HL-60/S4 treated with retinoic acid at 250 ng/mL for 4 days and 3 days (cell line): Measurements from ENCODE around the gene RPL3.

Source experiments
- in situ Hi-C: fragments of 300-500 bp; cut with MboI; formaldehyde crosslinking; loops from 2 replicates; pipeline ENCODE4 v1.7.0; 2022; ENCODE audit warnings: low sequenced_read_pairs

The RPL3 gene

DNA sequence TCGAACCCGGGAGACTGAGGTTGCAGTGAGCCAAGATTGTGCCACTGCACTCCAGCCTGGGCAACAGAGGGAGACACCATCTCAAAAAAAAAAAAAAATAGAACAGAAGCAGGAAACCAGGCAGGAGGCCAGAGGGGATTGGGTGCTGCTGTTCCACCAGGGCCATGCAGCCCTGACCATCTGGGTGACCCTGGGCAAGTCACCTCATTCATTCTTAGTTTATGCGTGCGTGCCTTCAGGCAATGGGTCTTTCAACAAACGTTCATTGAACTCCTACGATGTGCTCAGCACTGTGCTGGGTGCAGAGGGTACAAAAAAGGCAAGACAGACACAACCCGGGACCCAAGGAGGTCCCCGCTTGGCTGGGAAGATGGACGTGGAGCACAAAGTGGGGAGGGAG, 18.3 kb downstream of the RPL3 start:
- in situ Hi-C loops, result no loop called here

DNA sequence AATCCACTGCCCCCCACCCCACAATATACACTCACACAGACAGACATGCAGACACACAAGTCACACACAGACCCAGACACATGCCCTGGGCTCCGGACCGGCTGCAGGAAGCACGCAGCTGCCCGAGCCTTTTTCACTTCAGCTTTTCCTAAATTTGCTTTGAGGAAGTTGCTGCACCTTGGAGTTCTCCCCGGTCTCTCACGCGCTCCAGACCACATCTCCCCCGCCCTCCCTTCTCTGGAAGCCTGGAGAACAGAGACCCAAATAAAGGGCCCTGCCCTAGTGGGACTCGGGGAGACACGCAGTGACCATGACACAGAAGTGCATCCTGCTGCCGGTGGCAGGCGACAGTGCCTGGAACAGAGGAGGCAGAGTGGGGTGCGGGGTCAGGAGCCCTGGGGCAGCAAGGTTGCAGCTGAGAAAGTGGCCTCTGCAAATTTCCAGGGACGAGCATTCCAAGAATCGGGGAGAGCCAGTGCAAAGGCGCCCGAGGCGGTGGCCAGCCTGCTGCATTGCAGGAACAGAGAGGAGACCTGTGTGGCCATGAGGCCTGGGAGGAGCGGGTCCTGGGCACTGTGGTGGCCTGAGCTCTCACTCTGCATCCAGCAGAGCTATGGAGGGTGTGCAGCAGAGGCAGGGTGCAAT, 19.1 kb downstream of the RPL3 start:
- in situ Hi-C loops, result no loop called here

DNA sequence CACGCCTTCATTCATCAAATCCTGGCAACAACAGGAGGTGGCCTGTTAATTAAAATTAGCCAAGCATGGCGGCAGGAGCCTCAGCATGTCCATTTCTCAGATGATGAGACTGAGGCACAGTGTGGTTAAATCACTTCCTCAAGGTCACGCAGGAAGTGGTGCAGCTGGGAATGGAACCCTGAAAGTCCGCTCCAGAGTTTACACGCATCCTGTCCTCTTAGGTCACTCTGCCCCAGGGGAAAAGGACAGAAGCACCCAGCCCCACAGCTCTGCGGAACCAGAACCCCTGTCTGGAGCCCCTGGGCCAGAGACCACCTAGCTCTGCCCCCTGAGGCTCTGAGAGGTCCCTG, 19.6 kb downstream of the RPL3 start:
- in situ Hi-C loops, result no loop called here

DNA sequence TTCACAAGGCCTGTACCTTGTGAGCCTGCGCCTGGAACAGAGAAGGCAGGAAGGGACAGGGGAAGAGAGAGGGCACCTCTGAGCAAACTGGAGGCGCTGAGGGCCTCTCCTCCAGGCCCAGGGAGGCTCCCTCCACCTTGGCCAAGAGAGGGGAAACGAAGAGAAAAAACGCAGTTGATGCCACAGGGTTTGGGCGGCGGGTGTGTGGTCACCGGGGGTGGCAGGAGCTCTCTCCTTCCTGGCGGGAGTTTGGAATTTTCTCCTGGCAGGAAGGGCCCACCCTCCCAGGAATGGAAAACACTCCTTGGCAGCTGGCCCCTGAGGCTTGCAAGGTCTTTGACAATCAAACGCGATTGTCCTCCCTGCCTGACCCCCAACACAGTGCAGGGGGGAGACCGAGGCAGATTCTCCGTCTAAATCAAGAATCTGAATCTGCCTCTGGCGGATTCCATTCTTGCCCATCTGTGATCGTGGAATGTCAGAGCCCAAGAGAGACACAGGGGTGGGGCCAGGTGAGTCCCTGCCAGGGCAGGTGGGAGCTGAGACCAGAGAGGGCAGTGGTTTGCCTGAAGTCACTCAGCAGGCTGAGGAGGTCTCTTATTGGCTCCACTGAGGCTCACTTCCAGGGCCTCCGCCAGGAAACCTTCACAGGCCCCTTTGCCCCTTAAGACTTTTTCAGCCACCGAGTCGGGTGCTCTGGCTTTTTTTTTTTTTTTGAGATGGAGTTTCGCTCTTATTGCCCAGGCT, 21.0 kb downstream of the RPL3 start:
- in situ Hi-C loops, result no loop called here

DNA sequence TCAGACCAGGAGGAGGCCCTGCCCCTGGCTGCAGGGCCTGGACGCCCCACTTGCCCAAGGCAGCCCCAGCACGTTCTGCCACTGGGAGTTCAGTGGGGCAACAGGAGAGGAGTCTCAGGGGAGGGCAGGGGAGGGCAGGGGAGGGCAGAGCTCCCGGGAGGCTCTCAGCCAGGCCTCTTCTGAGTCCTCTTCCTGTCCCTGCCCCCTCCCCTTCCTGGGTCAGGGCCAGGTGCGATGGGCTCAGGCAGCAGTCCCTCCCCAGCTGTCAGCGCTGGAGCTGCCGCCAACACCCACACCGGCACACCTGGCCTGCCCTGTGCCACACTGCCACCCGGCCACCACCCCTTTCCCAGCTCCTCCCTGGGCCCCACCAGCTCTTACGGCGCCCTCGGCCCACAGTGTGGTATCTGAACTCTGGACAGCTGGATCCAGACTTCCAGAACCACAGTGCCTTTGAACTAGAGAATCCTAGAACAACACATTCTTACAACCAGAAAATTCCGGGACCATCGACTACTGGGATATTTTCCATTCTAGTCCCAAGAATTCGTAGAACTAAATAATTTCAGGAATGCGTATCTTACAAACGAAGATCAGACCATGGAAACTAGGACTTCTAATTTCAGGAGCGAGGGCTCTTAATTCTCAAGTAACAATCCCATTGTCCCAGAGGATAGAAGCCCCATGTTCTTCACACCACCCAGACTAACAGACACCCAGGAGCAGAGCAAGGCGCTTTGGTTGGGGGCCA, 21.8 kb downstream of the RPL3 start:
- in situ Hi-C loops, result no loop called here

DNA sequence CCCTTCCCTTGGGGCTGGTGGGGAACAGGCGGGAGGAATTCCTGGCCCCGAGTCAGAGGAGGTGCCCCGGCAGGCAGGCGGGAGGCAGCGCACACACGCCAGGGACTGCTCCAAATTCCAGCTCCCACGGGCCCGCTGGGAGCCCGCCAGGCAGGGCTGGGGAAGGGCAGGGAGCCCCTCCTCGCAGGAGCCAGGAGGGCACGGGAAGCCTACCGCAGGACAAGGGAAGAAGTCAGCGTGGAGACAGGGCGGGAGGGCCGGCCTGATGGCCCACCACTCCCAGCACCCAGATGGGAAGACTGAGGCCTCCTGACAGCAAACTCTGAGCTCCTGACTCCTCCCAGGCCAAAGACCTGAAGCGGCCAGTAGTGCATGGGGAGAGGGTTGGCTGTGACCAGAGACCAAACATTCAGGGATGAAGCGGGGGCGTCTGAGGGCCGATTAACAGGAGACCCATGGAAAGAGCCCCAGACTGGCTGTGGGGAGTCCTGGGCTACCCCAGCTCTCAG, 22.4 kb downstream of the RPL3 start:
- in situ Hi-C loops, result no loop called here

DNA sequence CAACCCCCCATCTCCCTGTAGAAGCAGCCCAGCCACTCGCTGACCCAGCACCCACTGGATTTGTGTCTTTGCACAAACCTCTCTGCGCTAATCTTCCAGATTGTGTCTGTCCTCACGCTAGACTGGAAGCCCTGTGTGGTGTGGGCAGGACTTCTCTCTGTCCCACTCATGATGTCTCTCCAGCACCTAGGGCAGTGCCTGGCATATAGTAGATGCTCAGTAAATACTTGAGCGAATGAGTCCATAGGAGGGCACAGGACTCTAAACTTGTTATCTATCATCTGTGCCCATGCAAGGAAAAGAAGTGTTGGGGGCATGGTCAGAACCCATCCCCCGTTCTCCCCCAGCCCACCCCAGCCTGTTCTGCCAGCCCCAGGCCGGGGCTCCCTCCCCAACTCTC, 22.9 kb downstream of the RPL3 start:
- in situ Hi-C loops, result no loop called here

DNA sequence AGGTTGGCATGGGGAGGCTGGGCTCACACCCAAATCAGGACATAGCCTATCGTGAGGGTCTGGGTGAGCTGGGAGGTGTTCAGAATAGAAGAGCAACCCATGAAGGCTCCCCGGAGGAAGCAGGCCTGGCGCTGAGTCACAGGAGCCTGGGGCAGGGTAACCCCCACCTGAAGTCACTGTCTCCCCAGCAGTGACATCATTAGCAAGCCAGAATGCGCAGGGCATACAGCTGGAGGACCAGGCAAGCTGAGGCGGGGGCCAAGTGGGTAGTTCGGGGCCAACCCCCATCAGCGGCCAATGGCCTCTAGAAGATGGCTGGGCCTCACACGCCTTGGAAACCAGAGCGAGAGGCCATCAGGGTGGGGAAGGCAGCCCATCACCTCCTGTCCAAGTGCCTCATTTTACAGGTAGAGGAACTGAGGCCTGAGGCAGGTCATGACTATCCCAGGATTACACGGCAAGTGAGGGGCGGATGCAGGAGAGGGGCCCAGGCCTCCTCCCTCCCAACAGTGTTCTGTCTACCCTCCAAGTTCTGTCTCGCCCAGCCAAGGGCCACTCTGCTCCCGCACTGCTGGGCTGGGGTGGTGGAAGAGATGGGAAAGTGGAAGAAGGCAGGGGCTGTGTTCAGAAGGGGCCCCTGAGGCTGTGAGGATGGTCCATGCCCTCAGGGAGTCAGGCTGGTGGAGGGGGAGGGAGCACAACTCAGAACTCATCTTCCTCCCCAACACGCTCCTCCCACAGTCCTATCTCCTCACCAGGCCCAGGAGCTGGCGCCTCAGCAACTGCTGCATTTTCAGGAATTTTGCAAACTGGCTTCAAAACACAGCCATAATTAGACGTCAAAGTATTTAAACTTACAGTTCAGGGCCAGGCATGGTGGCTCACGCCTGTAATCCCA, 24.6 kb downstream of the RPL3 start:
- in situ Hi-C loops, result no loop called here

DNA sequence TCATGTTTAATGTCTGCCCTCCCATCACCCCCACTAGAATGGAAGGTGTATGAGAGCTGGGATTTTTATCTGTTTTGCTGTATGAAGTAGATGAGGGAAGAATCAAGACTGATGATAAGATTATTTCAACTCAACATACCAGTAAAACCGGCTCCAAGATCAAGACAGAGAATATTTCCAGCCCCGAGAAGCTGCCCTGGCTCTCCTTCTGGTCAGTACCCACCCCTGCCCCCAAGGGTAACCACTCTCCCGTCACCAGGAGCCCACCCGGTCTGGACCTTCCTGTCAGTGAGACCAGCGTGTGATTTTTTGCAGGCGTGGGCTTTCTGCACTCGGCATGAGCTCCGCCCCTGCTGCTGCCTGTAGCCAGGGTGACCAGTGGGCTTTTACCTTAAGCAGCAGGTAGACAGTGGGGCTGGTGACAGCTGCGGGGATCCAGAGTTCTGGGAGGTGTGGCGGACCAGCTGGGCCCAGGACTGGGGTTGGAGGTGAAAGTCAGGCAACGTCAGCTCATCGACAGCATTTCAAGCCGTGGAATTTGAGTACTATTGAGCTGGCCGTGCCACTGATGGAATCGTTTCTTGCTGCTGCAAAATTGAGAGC, 25.6 kb downstream of the RPL3 start:
- in situ Hi-C loops, result no loop called here

DNA sequence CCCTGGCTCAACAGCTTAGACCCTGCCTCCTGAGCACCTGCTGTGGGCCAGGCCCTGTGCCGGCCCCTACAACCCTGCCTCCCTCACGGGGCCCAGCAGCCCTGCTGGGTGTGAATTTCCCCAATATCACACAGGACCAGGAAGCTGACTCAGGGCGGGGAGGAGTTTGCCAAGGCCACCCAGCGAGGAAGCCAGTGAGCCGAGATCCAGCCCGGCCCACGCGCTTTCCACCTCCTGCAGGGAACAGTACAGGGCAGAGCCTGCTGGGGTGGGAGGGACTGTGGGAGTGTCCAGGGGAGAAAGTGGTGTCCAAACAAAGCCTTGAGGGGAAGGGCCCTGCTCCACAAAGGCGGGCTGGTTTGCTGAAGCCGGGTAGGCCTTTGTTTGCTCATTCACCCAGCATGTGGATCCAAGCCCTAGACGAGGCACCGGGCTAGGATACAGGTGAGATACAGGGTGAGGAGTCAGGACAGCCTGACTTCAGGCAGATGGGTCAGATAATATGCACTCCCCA, 26.8 kb downstream of the RPL3 start:
- in situ Hi-C loops, result no loop called here

DNA sequence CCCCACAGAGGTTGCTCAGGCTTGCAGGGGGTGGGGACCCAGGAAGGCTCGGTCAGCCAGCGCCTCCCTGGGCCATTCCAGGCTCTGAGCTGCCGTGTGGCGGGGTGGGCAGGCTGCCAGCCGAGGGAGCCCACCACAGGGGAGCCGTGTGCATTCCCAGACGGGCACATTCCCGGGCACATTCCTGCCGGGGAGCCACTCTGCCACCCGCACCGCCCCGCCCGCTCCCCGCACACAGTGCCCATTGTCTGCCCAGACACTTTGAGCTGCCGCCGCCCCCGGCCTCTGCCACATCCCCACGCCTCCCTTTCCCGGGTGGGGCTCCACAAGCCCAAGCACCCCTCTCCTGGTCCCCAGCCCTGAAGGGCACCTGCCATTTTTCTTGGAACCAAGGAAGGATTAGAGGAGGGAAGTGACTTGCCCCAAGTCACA, 27.4 kb downstream of the RPL3 start:
- in situ Hi-C loops, result no loop called here

DNA sequence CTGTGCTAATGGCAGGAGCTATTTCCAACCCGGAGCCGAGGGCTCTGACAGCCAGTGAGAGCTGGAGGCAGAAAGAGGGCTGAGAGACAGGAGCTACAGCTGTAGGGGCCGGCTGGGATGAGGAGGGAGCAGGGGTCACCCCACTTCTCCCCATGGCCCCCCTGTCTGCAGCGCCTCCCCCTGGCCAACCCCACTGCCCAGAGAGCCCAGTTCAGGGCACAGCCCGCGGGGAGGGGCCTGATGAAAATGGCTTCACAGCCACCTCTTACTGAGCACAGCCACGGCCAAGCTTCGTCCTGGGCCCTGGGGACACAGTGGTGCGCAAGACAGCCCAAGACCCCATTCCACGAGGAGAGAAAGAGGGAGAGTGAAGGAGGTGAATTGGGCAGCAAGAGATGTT, 27.9 kb downstream of the RPL3 start:
- in situ Hi-C loops, result no loop called here

DNA sequence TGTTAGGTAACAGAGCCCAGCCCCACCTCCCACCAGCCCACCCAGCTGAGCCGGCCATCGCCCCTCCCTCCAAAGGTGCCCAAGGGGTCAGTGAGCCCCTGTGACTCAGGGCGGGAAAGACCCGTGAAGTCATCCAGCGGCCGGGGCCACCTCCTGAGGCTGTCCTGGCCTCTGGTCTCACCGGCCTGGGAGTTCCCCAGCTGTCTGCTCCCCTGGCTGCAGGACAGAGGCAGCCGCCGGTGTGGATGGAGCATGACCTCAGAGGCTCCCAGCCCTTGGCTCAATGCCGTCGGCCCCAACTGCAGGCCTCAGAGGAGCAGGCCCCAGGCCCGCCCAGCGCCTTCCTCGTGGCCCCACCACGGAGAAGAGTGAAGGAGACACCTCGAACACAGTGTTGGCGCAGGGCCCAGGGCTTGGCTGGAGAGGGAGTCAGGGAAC, 28.7 kb downstream of the RPL3 start:
- in situ Hi-C loops, result no loop called here

DNA sequence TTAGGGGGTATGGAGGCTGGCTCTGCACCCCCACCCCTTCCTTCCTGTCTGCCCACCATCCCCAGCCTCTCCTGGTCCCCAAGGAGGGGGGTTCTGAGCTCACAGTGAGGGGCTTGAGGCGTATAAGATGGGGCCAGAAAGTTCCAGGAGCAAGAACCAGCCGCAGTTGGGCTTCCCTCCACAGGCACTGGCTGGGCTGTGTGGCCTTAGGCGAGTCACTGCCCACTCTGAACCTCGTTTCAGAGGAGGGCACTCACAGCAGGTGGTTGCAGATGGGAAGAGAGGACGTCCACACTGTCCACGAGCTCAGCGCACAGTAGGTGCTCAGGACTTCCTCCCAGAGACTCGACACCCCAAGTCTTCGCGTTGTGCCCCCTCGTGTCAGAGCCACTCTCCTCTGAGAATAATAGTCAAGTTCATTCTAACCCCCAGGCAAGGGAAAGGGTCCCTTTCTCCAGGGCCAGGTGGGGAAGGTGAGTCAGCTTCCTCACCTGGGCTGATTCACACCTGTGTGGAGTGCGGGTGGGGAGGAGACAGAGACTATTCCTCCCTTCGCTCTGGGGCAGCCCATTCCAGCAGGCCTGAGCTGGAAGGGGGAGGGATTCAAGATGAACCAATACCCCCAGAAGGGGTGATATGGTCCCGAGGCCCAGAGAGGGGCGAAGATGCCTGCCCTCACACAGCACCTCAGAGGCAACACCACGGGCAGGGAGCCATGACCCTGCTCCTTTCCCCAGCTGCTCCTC, 29.3 kb downstream of the RPL3 start:
- in situ Hi-C loops, result no loop called here

DNA sequence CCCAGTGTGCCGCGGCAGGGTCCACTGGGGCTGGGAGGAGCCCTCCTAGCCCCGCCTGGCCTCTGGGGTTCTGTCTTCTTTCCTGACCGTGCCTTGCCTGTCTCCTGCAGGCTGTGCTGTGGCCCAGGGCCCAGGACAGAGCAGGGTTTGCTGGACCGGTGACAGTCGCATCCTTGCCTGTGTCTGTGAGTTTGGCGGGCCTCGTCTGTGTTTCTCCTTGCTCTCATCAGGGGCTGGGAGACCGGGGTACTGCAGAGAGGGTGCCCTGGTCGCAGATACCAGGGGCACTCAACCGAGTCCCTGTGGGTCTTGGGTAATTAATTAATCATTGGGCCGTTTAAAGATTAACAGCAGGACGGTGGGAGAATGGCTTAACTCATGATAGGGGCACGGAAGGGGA, 29.9 kb downstream of the RPL3 start:
- in situ Hi-C loops, result no loop called here

DNA sequence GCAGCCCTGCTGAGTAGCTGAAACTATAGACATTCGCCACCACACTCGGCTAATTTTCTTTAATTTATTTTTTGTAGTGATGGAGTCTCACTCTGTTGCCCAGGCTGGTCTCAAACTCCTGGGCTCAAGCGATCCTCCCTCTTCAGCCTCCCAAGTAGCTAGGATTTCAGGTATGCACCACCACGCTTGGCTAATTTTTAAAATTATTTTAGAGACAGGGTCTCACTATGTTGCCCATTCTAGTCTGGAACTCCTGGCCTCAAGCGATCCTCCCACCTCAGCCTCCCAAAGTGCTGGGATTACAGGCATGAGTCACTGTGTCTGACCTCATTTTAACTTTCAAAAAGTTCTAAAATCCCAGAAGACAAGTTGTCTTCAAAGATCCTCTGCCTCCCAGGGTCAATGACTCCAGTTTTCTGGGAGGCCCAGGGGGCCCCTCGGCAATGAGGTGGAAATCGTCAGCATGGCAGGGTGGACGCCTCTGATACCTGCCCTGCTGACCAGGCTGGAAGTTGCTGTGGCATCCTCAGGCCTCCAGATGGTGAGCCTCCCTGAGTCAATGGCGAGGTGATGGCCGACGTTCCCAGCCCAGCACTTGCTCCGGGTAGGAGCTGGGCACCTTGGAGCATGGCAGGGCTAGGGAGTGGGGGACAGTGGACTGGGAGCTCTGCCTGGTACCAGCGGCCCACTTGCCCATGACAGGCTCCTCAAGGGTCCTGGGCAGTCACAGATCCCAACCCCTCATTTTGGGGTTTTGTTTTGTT, 31.1 kb downstream of the RPL3 start:
- in situ Hi-C loops, result no loop called here

DNA sequence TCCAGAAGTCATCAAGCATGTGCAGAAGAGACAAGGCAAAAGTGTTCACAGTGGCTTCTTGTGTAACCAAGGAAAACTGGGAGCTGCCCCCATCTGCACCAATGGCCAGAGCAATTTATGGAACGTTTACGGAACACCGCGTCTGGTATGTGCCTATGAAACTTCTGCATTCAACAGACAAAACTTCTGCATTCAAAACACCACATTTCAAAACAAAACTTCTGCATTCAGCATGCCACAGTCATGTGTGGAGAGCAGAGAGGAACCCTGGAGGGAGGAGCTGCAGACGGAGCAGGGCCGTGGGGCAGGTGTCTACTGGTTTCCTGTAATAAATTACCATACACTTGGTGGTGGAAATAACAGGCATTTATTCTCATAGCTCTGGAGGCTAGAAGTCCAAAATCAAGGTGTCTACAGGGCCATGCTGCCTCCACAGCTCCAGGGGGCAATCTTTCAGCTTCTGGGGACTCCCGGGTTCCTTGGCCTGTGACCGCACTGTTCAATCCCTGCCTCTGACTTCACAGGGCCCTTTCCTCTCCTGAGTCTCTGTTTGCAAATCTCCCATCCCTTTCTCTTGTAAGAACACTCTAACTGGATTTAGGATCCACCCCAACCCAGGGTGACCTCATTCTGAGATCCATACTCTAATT, 32.2 kb downstream of the RPL3 start:
- in situ Hi-C loops, result no loop called here

DNA sequence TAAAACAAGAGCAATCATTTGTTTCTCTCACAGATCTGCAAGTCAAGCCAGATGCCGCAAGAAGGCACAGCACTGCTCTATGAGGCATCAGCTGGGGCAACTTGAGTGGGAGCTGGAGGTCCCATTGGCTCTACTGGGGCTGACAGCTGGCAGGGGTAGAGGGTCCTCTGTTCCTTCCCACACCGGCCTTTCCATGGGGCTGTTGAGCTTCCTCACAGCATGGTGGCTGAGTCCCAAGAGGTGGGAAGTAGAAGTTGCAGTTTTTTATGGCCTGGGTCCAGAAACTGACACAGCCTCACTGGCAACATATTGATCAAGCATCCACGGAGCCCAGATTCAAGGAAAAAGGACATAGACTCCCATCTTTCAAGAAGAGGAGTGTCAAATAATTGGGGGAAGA, 34.4 kb downstream of the RPL3 start:
- in situ Hi-C loops, result no loop called here
